ENCODE data around the gene CST3. TPM values are rescaled to one million over a fixed set of nuclear protein-coding genes. Genes with fewer than 3 reads are reported as not detected.

The CST3 gene
- total RNA-seq, 1 experiment from 2014 or later = 82.7 TPM

DNA sequence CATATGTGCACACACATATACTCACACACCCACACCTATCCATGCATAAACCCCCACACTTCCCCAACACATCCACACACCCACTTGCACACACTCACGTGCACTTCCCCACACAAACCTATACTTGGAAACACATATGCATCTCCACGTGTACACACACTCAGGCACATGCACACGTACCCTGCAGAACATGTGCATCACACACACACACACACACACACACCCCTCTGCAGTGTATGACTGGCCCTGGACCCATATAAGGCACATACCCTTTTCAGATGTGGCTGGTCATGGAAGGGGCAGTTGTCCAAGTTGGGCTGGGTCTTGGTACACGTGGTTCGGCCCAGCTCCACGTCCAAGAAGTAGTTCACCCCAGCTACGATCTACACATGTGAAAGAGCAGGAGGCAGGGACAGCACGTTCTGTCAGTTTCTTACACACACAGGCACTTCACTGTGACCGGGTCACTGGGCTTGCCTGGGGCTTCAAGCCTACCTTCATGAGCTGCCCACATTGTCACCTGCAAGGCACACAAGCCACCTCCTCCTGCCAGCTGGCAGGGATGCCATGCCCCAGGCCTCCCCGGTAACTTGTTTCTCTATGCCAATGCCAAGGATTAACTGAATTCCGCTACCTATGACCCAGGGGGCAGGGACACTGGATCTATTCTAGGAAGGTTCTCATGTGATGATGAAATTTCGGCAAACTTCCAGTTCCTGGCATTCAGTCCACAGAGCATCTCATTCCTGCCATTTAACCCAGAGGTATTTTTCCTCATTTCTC lies 2.6 kb downstream of the CST3 start:
- POLR2A ChIA-PET (ENCODE audit: low non-redundant PET) = interaction anchor here (0.6 kb wide), 1 partner anchor 19 kb away, joined by 3 read pairs; no protein-coding TSS in a partner anchor
- no peak for TF ChIP-seq EZH2 (IDR thresholded peaks at IDR 0.05; ENCODE audit: borderline replicate concordance, low read depth, low read length, poor library complexity, severe bottlenecking)
- TF ChIP-seq, protein P1, sequence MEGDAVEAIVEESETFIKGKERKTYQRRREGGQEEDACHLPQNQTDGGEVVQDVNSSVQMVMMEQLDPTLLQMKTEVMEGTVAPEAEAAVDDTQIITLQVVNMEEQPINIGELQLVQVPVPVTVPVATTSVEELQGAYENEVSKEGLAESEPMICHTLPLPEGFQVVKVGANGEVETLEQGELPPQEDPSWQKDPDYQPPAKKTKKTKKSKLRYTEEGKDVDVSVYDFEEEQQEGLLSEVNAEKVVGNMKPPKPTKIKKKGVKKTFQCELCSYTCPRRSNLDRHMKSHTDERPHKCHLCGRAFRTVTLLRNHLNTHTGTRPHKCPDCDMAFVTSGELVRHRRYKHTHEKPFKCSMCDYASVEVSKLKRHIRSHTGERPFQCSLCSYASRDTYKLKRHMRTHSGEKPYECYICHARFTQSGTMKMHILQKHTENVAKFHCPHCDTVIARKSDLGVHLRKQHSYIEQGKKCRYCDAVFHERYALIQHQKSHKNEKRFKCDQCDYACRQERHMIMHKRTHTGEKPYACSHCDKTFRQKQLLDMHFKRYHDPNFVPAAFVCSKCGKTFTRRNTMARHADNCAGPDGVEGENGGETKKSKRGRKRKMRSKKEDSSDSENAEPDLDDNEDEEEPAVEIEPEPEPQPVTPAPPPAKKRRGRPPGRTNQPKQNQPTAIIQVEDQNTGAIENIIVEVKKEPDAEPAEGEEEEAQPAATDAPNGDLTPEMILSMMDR (conservative IDR thresholded peaks at IDR 0.05; ENCODE audit: low read depth, low read length) = no peak
- CTCF ChIA-PET = no interaction called here
- DNase-seq (ENCODE audit: low spot score) = no peak
- no peaks in the 10 kb centered on the region for H3K9me3 ChIP-seq (ENCODE audit: low read depth, low read length, poor library complexity, severe bottlenecking)
- H3K4me1 ChIP-seq (ENCODE audit: insufficient read depth, low read length, poor library complexity, severe bottlenecking) = no peaks in the 10 kb centered on the region
- no peak overlapping the region for H3K4me3 ChIP-seq (ENCODE audit: low read depth, low read length, poor library complexity, severe bottlenecking)
- no peaks in the 10 kb centered on the region for H3K36me3 ChIP-seq (ENCODE audit: insufficient read depth, low read length, poor library complexity, severe bottlenecking)
- no peaks in the 10 kb centered on the region for H3K27me3 ChIP-seq (replicated peaks; ENCODE audit: insufficient read depth, low read depth, low read length, poor library complexity)
- no TSS peak for BruUV-seq (replicated peaks)
- intact Hi-C loops (cut with micrococcal nuclease; ENCODE audit: unreplicated experiment) = no loop called here
- no peak overlapping the region for H3K27ac ChIP-seq (ENCODE audit: low read depth, low read length, poor library complexity, severe bottlenecking)

DNA sequence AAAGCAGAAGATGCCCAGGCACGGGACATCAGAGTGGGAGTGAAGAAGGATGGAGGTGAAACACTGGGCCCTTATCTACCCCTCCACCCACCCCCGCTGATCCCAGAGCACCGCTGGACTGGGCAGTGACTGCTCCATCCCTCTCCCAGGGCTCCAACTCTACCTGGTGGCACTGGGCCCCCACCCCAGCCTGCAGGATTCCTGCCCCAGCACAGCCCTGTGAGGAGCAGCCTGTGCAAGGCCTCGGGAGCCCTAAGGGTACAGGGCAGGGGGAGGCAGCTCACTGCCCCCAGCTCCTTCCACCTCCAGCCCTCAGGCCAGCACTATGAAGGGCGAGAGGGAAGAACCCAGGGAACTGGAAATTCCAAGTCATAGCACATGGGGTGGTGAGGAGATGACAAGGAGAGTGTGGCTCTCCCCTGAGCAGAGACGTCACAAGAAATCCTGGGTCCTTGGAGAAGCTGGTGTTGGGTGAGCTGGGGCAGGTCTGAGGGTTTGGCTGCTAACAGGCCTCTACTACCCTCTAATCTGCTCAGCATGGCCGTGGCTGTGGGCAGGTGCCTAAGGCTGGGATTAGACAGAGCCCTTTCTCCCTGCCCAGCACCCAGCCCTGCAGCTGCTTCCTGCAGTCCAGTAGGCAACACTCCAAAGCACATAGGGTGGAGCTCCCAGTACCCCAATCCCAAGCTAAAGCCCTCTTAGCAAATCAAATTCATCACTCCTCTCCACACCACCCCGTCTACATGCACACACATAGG lies 3.5 kb downstream of the CST3 start:
- POLR2A ChIA-PET (ENCODE audit: low non-redundant PET) = no interaction called here
- Histone ChIP-seq H3K27me3 (replicated peaks; ENCODE audit: insufficient read depth, low read depth, low read length, poor library complexity) (no peaks in the 10 kb centered on the region), H3K27ac (ENCODE audit: low read depth, low read length, poor library complexity, severe bottlenecking) (no peak overlapping the region), H3K9me3 (ENCODE audit: low read depth, low read length, poor library complexity, severe bottlenecking) (no peaks in the 10 kb centered on the region), H3K36me3 (ENCODE audit: insufficient read depth, low read length, poor library complexity, severe bottlenecking) (no peaks in the 10 kb centered on the region), H3K4me3 (ENCODE audit: low read depth, low read length, poor library complexity, severe bottlenecking) (no peak overlapping the region), H3K4me1 (ENCODE audit: insufficient read depth, low read length, poor library complexity, severe bottlenecking) (no peaks in the 10 kb centered on the region)
- CTCF ChIA-PET = no interaction called here
- no TSS peak for BruUV-seq (replicated peaks)
- TF ChIP-seq, protein P1 (conservative IDR thresholded peaks at IDR 0.05; ENCODE audit: low read depth, low read length) = no peak
- no peak for TF ChIP-seq EZH2 (IDR thresholded peaks at IDR 0.05; ENCODE audit: borderline replicate concordance, low read depth, low read length, poor library complexity, severe bottlenecking)
- no peak for DNase-seq (ENCODE audit: low spot score)
- intact Hi-C loops (cut with micrococcal nuclease; ENCODE audit: unreplicated experiment) = no loop called here

DNA sequence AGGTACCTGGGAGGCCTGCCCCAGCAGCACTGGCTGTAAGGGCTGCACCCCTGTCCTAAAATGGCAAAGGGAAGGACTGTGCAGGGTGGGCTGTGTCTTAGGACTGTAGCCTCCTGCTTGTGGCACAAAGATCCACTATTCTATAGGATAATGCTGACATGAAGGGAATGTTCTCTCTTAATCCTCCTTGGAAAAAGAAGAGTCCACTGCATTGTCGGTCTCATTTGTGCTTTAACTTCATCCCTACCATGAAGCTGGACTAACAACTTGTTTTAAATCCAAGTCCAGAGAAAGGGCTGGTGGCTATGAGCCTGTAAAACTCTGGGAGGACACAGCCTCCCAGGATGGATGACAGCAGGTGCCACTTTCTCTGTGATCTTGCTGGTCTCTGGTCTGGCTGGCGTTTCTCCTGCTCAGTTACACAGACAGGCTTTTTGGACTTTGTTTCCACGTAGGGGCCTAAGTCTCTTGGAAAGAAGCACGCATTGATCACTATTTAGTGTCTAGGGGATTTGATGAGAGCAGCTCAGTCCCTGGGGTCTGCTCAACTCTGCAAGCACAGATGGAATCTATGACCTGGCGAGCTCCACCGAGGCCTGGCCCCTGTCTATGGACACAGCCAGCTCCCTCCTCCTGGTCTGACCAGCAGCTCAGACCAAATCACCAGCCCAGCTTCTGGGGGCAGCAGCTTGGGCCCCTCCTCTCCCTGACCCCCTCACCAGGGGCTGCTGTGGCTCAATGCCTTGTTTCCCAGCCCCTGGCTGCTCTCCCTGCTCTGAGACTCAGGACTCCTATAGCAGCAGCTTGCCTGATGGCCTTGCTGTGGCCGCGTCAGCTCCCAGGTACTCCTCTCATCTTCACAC lies 4.8 kb downstream of the CST3 start:
- H3K4me3 ChIP-seq (ENCODE audit: low read depth, low read length, poor library complexity, severe bottlenecking) = no peak overlapping the region
- no peaks in the 10 kb centered on the region for H3K36me3 ChIP-seq (ENCODE audit: insufficient read depth, low read length, poor library complexity, severe bottlenecking)
- ChIA-PET CTCF (no interaction called here), POLR2A (ENCODE audit: low non-redundant PET) (no interaction called here)
- BruUV-seq (replicated peaks) = no TSS peak
- intact Hi-C loops (cut with micrococcal nuclease; ENCODE audit: unreplicated experiment) = no loop called here
- H3K4me1 ChIP-seq (ENCODE audit: insufficient read depth, low read length, poor library complexity, severe bottlenecking) = no peaks in the 10 kb centered on the region
- TF ChIP-seq EZH2 (IDR thresholded peaks at IDR 0.05; ENCODE audit: borderline replicate concordance, low read depth, low read length, poor library complexity, severe bottlenecking) = no peak
- TF ChIP-seq, protein P1 (conservative IDR thresholded peaks at IDR 0.05; ENCODE audit: low read depth, low read length) = no peak
- no peaks in the 10 kb centered on the region for H3K27me3 ChIP-seq (replicated peaks; ENCODE audit: insufficient read depth, low read depth, low read length, poor library complexity)
- no peaks in the 10 kb centered on the region for H3K9me3 ChIP-seq (ENCODE audit: low read depth, low read length, poor library complexity, severe bottlenecking)
- DNase-seq (ENCODE audit: low spot score) = no peak
- H3K27ac ChIP-seq (ENCODE audit: low read depth, low read length, poor library complexity, severe bottlenecking) = no peak overlapping the region
